HG03159 (cell line): Measurements from ENCODE around the gene RLN3.

Experiments
- ATAC-seq: cut with Tn5 transposase; IDR thresholded peaks from one replicate; pipeline ENCODE4 v1.9.1; 2021; ENCODE audit warnings: mild to moderate bottlenecking, moderate library complexity; ENCODE audit not compliant: unreplicated experiment

The RLN3 gene

GRCh38 chr19:14027856-14028450 is at the start of gene RLN3:
RLN3 (plus strand) TSS chr19:14028148; CDS start chr19:14028205, 57 bp downstream.
- ATAC-seq: no peak

GRCh38 chr19:13978351-13979243 is 49.4 kb upstream of the RLN3 start:
- no peak for ATAC-seq

- no peak for ATAC-seq
These were observed 48.7 kb upstream of the RLN3 start for GRCh38 chr19:13979244-13979615.

- ATAC-seq: no peak
These were observed 48.3 kb upstream of the RLN3 start for GRCh38 chr19:13979686-13980085.

DNA sequence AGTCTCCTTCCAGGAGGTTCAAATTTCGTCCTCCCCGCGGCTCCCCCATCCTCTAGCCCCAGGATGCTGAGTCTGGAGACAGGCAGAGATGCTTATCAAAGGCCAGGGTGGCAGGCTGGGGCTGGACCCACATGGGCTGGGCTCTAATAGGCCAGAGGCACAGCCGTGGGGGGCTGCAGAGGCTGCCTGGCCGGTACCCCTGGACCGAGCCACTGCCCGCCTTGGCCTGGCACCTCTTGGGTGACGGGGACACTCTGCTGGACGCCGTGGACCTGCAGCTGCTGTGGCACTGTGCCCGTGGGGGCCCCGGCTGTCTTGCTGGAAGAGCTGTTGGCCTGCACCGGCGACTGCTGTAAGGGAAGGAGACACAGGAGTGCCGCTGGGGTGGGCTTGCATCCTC is 47.6 kb upstream of the RLN3 start:
- no peak for ATAC-seq

DNA sequence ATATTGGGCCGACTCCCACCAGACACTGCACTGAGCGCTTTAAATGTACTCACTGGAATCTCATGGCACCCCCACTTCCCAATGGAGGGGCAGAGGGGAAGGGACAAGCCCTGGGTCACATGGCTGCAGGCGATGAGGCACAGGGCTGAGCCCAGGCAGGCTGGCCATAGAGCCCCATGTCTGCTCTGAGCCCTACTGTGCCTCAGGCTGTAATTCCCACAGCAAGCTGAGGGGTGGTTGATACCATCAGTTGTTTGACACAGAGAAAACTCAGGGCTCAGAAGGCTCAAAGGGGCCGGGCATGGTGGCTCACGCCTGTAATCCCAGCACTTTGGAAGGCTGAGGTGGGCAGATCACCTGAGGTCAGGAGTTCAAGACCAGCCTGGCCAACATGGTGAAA is 46.9 kb upstream of the RLN3 start:
- no peak for ATAC-seq

DNA sequence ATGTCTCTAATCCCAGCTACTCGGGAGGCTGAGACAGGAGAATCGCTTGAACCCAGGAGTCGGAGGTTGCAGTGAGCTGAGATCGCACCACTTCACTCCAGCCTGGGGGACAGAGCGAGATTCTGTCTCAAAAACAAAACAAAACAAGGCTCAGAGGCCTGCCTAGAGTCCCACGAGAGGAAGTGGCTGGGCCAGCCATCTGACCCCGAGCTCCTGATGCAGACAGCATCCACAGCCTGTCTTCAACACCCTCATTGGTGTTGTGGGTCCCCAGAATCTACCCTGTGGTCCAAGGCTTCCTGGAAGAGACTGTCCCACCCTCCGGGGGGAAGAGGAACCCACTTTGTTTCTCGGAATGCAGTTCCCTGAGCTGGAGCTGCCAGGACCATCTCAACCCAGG is 46.5 kb upstream of the RLN3 start:
- no peak for ATAC-seq

DNA sequence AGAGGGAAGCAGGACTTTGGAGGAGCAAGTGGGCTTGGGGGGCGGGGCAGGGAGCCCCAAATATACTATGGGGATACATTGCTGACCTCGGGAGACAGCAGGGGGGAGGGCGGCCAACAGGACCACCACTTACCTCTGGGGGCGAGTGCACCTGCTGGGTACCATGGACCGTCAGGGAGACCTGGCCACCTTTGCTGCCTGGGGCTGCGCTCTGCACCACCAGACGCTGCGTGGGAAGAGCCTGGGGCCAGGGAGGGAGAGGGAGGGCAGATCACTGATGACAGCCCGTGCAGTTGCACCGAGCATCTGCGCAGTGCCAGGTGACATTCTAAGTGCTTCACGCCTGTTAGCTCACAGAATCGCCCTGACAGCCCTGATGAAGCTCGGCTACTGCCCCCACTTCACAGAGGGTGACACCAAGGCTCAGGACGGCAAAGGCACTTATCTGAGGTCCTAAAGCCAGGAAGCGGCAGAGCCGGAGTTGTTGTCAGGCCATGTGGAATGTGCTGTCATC is 45.9 kb upstream of the RLN3 start:
- no peak for ATAC-seq

- ATAC-seq: no peak
These were observed 45.2 kb upstream of the RLN3 start for GRCh38 chr19:13982773-13983172.

GRCh38 chr19:13983213-13983889 is 44.6 kb upstream of the RLN3 start:
- ATAC-seq: no peak

- no peak for ATAC-seq
These were observed 43.8 kb upstream of the RLN3 start for GRCh38 chr19:13984186-13984585.

DNA sequence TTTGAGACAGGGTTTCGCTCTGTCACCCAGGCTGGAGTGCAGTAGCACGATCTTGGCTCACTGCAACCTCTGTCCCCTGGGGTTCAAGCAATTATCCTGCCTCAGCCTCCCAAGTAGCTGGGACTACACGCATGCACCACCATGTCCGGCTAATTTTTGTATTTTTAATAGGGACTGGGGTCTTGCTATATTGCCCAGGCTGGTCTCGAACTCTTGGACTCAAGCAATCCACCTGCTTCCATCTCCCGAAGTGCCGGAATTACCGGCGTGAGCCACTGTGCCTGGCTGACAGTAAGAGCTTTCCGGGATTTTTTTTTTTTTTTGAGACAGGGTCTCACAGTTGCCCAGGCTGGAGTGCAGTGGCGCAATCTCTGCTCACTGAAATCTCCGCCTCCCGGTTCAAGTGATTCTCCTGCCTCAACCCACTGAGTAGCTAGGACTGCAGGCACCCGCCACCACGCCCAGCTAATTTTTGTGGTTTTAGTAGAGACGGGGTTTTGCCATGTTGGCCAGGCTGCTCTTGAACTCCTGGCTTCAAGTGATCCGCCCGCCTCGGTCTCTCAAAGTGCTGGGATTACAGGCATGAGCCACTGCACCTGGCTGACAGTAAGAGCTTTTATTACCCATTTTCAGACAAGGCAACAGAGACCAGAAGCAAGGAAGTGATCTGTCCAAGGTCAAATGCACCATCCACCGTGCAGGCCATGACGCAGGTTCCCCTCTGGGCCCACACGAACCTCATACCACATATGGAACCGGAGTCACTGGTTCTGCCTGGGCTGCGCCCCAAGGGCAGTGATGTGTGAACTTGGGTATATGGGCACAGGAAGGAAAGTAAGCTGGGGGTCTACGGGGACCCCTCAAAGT is 42.8 kb upstream of the RLN3 start:
- ATAC-seq: no peak

- ATAC-seq: no peak
These were observed 42.1 kb upstream of the RLN3 start for GRCh38 chr19:13985771-13986347.

DNA sequence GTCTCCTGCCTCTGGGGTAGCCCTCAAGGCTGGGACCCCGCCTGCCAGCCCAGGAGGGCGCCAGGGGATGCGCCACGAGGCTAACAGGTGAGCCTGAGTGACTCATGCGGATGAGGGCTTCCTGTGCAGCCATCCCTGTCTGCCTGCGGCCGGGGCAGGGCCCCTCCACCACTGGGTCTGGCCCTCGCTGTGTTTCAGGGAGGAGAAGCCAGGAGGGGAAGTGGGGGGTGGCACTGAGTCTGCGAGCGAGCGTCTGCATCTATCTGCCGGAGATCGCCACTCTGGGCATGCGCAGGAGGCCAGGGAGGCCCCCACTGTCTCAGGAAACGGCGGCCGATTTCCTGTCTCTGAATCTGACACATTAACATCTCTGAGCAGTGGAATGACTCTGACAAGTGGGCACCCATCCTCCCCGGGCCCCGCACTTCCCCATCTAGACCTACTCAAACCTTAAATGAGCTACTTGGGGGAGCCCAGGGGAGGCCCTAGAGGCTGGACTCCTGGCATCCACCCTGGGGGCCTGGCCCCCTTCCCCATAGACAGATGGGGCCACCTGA is 41.5 kb upstream of the RLN3 start:
- peak; percentile 81 for ATAC-seq

- no peak for ATAC-seq
These were observed 40.7 kb upstream of the RLN3 start for GRCh38 chr19:13987101-13987890.

GRCh38 chr19:13989487-13989886 is 38.5 kb upstream of the RLN3 start:
- ATAC-seq: no peak

GRCh38 chr19:13990085-13990484 is 37.9 kb upstream of the RLN3 start:
- ATAC-seq: no peak

DNA sequence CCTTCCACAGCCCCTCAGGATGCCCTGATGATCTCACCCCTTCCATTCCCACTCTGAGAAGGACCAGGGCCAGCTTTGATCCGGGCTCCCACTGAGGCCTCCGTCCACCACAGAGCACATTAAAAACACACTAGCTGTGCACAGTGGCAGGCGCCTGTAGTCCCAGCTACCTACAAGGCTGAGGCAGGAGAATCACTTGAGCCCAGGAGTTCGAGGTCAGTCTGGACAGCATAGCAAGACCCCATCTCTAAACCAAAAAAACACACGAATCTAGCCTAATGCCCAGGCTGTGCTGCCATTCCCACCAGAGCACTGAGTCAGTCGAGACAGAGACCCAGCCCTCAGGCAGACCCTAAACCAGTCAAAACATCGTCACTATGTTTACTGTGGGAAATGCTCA is 35.9 kb upstream of the RLN3 start:
- no peak for ATAC-seq

DNA sequence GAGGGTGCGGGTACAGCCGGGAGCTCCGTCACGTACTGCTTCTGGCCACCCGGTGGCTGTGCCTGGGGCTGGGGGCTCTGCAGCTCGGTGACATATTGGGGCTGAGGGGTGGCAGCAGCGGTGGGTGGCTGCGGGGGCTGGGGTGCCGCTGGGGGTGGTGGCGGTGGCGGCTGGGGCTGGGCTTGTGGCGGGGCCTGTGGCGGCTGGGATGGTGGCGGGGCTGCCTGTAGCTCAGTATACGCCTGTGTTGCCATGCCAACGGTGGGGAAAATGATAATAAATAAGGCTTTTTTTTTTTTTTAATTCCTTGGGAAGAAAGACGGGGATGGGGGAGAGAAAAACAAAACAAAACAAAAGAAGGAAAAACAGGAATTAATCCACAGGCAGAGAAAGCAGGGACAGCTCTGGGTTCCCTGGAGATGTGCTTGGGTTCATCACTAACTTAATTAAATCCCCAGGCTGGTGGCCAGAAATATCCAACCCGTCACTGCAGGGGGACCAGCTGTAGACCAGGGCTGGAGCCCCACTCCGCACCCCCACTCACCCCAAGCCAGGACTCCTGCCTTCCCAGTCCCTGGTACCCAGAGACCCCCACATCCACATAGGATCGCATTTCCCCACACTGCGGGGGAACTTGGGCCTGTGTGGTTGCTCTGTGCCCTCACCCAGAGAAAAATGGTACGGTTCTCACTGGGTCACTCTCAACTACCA is 34.2 kb upstream of the RLN3 start:
- no peak for ATAC-seq
